Measurements from ENCODE around the gene EVI5.

- TF ChIP-seq, protein P1, sequence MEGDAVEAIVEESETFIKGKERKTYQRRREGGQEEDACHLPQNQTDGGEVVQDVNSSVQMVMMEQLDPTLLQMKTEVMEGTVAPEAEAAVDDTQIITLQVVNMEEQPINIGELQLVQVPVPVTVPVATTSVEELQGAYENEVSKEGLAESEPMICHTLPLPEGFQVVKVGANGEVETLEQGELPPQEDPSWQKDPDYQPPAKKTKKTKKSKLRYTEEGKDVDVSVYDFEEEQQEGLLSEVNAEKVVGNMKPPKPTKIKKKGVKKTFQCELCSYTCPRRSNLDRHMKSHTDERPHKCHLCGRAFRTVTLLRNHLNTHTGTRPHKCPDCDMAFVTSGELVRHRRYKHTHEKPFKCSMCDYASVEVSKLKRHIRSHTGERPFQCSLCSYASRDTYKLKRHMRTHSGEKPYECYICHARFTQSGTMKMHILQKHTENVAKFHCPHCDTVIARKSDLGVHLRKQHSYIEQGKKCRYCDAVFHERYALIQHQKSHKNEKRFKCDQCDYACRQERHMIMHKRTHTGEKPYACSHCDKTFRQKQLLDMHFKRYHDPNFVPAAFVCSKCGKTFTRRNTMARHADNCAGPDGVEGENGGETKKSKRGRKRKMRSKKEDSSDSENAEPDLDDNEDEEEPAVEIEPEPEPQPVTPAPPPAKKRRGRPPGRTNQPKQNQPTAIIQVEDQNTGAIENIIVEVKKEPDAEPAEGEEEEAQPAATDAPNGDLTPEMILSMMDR (IDR thresholded peaks at IDR 0.05) = no peak
- no peak for TF ChIP-seq POLR2A (IDR thresholded peaks at IDR 0.05)
Observed at GRCh38 chr1:92571578-92571977, 213.3 kb downstream of the EVI5 start.

All from tibial nerve (tissue), 3 donors.